Measurements from ENCODE around the gene SLIT3. TPM values are rescaled to one million over a fixed set of nuclear protein-coding genes. Genes with fewer than 3 reads are reported as not detected.
"Not testable (repeated sequence)": the region's sequence is repeated elsewhere in the genome, so short reads cannot be mapped to it uniquely, and the experiment has no call there.

SLIT3 gene
- polyA plus RNA-seq, 1 of the 3 experiments (the other 2 are of a cell fraction), result 119 TPM

- TF ChIP-seq REST (IDR thresholded peaks at IDR 0.05; ENCODE audit: low read depth, low read length) (no peak), ELF1 (IDR thresholded peaks at IDR 0.05) (no peak), EZH2phosphoT487 (IDR thresholded peaks at IDR 0.05; ENCODE audit: borderline replicate concordance, low read depth) (no peak), SIN3A (IDR thresholded peaks at IDR 0.05; ENCODE audit: borderline replicate concordance, low read depth, low read length) (no peak), EP300 (IDR thresholded peaks at IDR 0.05; ENCODE audit: borderline replicate concordance in 1 of 2, low read depth in 1 of 2, low read length in 1 of 2) (no peak), NRF1 (IDR thresholded peaks at IDR 0.05; ENCODE audit: low read depth, low read length) (no peak), CHD2 (IDR thresholded peaks at IDR 0.05; ENCODE audit: low read length, partially characterized antibody) (no peak)
- TF ChIP-seq, protein P1, sequence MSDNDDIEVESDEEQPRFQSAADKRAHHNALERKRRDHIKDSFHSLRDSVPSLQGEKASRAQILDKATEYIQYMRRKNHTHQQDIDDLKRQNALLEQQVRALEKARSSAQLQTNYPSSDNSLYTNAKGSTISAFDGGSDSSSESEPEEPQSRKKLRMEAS (IDR thresholded peaks at IDR 0.05; ENCODE audit: low read depth), result no peak
Observed at GRCh38 chr5:169213479-169213878, 87.5 kb downstream of the SLIT3 start (continued).

- DNase-seq; H3K27ac ChIP-seq (ENCODE audit: low read depth in 2 of 2, low read length in 1 of 2); H3K4me2 ChIP-seq; H3K79me2 ChIP-seq (ENCODE audit: insufficient read depth); H3K9ac ChIP-seq; CTCF ChIA-PET; H3F3A ChIP-seq (replicated peaks; ENCODE audit: insufficient read depth); H3K9me2 ChIP-seq; H3K36me3 ChIP-seq (replicated peaks in 1 of 2; ENCODE audit: control insufficient read depth in 1 of 2, insufficient read depth in 2 of 2, low read length in 1 of 2); POLR2A ChIA-PET; H3K27me3 ChIP-seq (ENCODE audit: insufficient read depth); H3K9me3 ChIP-seq; H2AFZ ChIP-seq (ENCODE audit: low read depth); H4K20me1 ChIP-seq (ENCODE audit: insufficient read depth); H3K4me3 ChIP-seq (ENCODE audit: low read depth in 2 of 2, low read length in 1 of 2): not testable (repeated sequence)
- H3K4me1 ChIP-seq (ENCODE audit: control insufficient read depth in 1 of 2, insufficient read depth in 2 of 2, low read depth in 1 of 2, low read length in 1 of 2), result peaks cover 3 to 10% of the 10 kb centered on the region in 2 experiments; a peak in 2 of 4 replicates
- 93% methylated on average over 3 of the region's 3 CpGs for WGBS (ENCODE audit: low lambda C conversion rate)
Observed at GRCh38 chr5:169211761-169212160, 89.2 kb downstream of the SLIT3 start.

- Histone ChIP-seq H3K27me3 (ENCODE audit: insufficient read depth) (no peaks in the 10 kb centered on the region), H4K20me1 (ENCODE audit: insufficient read depth) (no peaks in the 10 kb centered on the region), H3K9me2 (no peaks in the 10 kb centered on the region), H3K4me3 (ENCODE audit: low read depth in 2 of 2, low read length in 1 of 2) (no peak overlapping the region), H3F3A (replicated peaks; ENCODE audit: insufficient read depth) (peaks cover 2% of the 10 kb centered on the region), H3K36me3 (replicated peaks in 1 of 2; ENCODE audit: control insufficient read depth in 1 of 2, insufficient read depth in 2 of 2, low read length in 1 of 2) (peaks cover 4 to 6% of the 10 kb centered on the region in 2 experiments), H3K4me2 (no peak overlapping the region), H3K9me3 (no peaks in the 10 kb centered on the region), H2AFZ (ENCODE audit: low read depth) (no peak overlapping the region), H3K9ac (no peak overlapping the region), H3K79me2 (ENCODE audit: insufficient read depth) (peaks cover 8% of the 10 kb centered on the region; the same call in 1 of the 2 replicates), H3K27ac (ENCODE audit: low read depth in 2 of 2, low read length in 1 of 2) (no peak overlapping the region), H3K4me1 (ENCODE audit: control insufficient read depth in 1 of 2, insufficient read depth in 2 of 2, low read depth in 1 of 2, low read length in 1 of 2) (peaks cover 0 to 2% of the 10 kb centered on the region in 2 experiments; a peak in 1 of 4 replicates)
- ChIA-PET POLR2A (no interaction called here), CTCF (no interaction called here)
- TF ChIP-seq MEF2A (IDR thresholded peaks at IDR 0.05; ENCODE audit: borderline replicate concordance, low read depth) (no peak), GATA2 (CRISPR knock-in tag; IDR thresholded peaks at IDR 0.05) (no peak), EZH2phosphoT487 (IDR thresholded peaks at IDR 0.05; ENCODE audit: borderline replicate concordance, low read depth) (no peak), FOSL2 (IDR thresholded peaks at IDR 0.05; ENCODE audit: borderline replicate concordance, low read depth) (no peak), NFIC (IDR thresholded peaks at IDR 0.05; ENCODE audit: borderline replicate concordance) (no peak), FOXM1 (IDR thresholded peaks at IDR 0.05; ENCODE audit: low read depth) (no peak), TCF12 (IDR thresholded peaks at IDR 0.05) (no peak), GABPA (IDR thresholded peaks at IDR 0.05; ENCODE audit: low read depth) (no peak), RFX5 (IDR thresholded peaks at IDR 0.05; ENCODE audit: low read length) (no peak), SIN3A (IDR thresholded peaks at IDR 0.05; ENCODE audit: borderline replicate concordance, low read depth, low read length) (no peak)
- TF ChIP-seq, protein P2, sequence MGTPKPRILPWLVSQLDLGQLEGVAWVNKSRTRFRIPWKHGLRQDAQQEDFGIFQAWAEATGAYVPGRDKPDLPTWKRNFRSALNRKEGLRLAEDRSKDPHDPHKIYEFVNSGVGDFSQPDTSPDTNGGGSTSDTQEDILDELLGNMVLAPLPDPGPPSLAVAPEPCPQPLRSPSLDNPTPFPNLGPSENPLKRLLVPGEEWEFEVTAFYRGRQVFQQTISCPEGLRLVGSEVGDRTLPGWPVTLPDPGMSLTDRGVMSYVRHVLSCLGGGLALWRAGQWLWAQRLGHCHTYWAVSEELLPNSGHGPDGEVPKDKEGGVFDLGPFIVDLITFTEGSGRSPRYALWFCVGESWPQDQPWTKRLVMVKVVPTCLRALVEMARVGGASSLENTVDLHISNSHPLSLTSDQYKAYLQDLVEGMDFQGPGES (IDR thresholded peaks at IDR 0.05; ENCODE audit: low read depth, low read length), result no peak
- TF ChIP-seq, protein P3, sequence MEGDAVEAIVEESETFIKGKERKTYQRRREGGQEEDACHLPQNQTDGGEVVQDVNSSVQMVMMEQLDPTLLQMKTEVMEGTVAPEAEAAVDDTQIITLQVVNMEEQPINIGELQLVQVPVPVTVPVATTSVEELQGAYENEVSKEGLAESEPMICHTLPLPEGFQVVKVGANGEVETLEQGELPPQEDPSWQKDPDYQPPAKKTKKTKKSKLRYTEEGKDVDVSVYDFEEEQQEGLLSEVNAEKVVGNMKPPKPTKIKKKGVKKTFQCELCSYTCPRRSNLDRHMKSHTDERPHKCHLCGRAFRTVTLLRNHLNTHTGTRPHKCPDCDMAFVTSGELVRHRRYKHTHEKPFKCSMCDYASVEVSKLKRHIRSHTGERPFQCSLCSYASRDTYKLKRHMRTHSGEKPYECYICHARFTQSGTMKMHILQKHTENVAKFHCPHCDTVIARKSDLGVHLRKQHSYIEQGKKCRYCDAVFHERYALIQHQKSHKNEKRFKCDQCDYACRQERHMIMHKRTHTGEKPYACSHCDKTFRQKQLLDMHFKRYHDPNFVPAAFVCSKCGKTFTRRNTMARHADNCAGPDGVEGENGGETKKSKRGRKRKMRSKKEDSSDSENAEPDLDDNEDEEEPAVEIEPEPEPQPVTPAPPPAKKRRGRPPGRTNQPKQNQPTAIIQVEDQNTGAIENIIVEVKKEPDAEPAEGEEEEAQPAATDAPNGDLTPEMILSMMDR (IDR thresholded peaks at IDR 0.05), result no peak
- 83% methylated on average over 8 of the region's 8 CpGs for WGBS (ENCODE audit: low lambda C conversion rate)
- DNase-seq, result no peak
Observed at GRCh38 chr5:169204788-169205400, 96.0 kb downstream of the SLIT3 start.

Measured in SK-N-SH (cell line).